ENCODE measurements around the gene ARRDC4.

DNA sequence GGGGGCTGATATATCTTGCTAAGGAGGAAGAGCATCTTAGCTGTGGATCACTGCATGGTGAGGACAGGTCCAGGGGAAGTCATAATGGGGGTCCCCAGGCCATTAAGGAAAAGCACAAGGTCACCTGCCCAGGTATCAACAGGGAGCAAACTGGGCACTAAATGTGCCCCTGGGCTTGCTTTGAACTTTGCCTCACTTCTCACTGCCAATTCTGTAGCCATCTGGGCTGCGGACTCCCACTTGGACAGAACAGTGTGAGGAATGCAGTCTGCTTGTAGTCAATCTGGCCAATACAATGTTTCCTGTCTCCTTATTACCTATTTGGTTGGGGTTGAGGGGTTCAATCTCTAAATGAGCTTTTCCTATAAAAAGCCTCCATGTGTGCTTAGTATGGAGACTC, 21.3 kb downstream of the ARRDC4 start:
- TF ChIP-seq PRDM1 (tag by site-specific recombination; IDR thresholded peaks at IDR 0.05) (no peak), YY1 (tag by site-specific recombination; IDR thresholded peaks at IDR 0.05) (no peak), ZEB2 (tag by site-specific recombination; IDR thresholded peaks at IDR 0.05) (no peak), HOXD13 (CRISPR knock-in tag; IDR thresholded peaks at IDR 0.05; ENCODE audit: borderline replicate concordance) (no peak), ZNF19 (tag by site-specific recombination; IDR thresholded peaks at IDR 0.05; ENCODE audit: low read depth) (no peak), ZFP3 (tag by site-specific recombination; IDR thresholded peaks at IDR 0.05; ENCODE audit: low read depth) (no peak), ZNF416 (tag by site-specific recombination; IDR thresholded peaks at IDR 0.05) (no peak), ZNF138 (tag by site-specific recombination; IDR thresholded peaks at IDR 0.05; ENCODE audit: borderline replicate concordance) (no peak)
- TF ChIP-seq, protein P1, sequence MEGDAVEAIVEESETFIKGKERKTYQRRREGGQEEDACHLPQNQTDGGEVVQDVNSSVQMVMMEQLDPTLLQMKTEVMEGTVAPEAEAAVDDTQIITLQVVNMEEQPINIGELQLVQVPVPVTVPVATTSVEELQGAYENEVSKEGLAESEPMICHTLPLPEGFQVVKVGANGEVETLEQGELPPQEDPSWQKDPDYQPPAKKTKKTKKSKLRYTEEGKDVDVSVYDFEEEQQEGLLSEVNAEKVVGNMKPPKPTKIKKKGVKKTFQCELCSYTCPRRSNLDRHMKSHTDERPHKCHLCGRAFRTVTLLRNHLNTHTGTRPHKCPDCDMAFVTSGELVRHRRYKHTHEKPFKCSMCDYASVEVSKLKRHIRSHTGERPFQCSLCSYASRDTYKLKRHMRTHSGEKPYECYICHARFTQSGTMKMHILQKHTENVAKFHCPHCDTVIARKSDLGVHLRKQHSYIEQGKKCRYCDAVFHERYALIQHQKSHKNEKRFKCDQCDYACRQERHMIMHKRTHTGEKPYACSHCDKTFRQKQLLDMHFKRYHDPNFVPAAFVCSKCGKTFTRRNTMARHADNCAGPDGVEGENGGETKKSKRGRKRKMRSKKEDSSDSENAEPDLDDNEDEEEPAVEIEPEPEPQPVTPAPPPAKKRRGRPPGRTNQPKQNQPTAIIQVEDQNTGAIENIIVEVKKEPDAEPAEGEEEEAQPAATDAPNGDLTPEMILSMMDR (tag by site-specific recombination; IDR thresholded peaks at IDR 0.05), result no peak
- TF ChIP-seq, protein P2, sequence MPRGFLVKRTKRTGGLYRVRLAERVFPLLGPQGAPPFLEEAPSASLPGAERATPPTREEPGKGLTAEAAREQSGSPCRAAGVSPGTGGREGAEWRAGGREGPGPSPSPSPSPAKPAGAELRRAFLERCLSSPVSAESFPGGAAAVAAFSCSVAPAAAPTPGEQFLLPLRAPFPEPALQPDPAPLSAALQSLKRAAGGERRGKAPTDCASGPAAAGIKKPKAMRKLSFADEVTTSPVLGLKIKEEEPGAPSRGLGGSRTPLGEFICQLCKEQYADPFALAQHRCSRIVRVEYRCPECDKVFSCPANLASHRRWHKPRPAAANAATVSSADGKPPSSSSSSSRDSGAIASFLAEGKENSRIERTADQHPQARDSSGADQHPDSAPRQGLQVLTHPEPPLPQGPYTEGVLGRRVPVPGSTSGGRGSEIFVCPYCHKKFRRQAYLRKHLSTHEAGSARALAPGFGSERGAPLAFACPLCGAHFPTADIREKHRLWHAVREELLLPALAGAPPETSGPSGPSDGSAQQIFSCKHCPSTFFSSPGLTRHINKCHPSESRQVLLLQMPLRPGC (tag by site-specific recombination; IDR thresholded peaks at IDR 0.05), result no peak
- TF ChIP-seq, protein P3, sequence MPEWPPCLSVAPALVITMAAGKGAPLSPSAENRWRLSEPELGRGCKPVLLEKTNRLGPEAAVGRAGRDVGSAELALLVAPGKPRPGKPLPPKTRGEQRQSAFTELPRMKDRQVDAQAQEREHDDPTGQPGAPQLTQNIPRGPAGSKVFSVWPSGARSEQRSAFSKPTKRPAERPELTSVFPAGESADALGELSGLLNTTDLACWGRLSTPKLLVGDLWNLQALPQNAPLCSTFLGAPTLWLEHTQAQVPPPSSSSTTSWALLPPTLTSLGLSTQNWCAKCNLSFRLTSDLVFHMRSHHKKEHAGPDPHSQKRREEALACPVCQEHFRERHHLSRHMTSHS (tag by site-specific recombination; IDR thresholded peaks at IDR 0.05), result no peak
